Measurements from ENCODE around the gene MACROH2A1. TPM values are rescaled to one million over a fixed set of nuclear protein-coding genes. Genes with fewer than 3 reads are reported as not detected.

The MACROH2A1 gene
- total RNA-seq, 4 donors from 2014 or later = 104 to 167 (median 136) TPM

DNA sequence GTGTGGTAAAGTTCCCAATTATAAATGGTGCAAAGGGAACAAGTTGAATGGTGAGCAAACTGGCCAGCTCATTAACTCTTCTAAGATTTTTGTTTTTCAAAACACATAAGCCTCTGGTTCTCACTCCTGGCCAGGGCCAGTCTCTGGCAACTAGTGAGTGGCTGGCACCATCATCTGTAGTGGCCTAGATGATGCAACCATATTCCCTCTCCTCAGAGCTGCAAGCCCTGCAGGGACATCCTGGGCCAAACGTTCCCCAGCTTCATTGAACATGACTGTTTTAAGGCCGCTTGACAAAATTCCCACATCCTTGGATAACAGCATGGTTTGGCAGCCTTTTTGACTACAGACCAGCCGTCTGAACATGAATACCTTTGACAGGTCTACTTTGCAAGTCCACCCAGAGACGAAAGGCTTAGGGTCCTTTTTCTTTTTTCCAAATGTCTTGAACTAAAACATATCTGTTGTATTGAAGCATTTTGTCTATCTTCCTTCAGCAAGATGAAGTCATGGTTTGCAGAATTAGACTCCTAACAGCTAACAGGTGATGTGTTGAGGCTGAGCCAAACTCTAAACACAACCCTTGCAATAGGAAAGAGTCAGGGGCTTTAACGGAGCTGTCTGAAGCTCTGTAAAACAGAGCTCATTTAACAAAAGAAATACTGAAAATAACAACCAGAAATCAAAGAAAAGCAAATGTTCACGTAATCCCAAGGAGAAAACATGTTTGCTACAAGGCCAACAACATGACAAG, 23.8 kb downstream of the MACROH2A1 start:
- in situ Hi-C loops (cut with MboI; ENCODE audit: low sequenced_read_pairs in 4 of 4) = no loop called here
- intact Hi-C loops (cut with DNase I; ENCODE audit: low total_unique reads) = loop anchor here (2.0 kb wide), 1 partner anchor 58 kb away; no protein-coding TSS in a partner anchor
- no peak for TF ChIP-seq CTCF (IDR thresholded peaks at IDR 0.05 in 4 of 5, conservative IDR thresholded peaks at IDR 0.05 in 1 of 5)
- TF ChIP-seq POLR2A (IDR thresholded peaks at IDR 0.05) = no peak
- DNase-seq (peak; percentile 55 to 84), ATAC-seq (peak; percentile 86 to 88)
- Histone ChIP-seq H3K9me3 (no peaks in the 10 kb centered on the region), H3K4me1 (peaks cover 43 to 47% of the 10 kb centered on the region in 2 donors), H3K4me3 (no peak overlapping the region), H3K27ac (peak overlapping the region; percentile 89 to 93 (median 90)), H3K36me3 (peaks cover 0 to under 1% of the 10 kb centered on the region in 2 donors), H3K27me3 (no peaks in the 10 kb centered on the region)

GRCh38 chr5:135373736-135374515, 25.1 kb downstream of the MACROH2A1 start:
- in situ Hi-C loops (cut with MboI; ENCODE audit: low sequenced_read_pairs in 4 of 4) = no loop called here
- H3K27ac ChIP-seq = peak overlapping the region; percentile 89 to 93 (median 90)
- peaks cover 32 to 35% of the 10 kb centered on the region in 2 donors for H3K4me1 ChIP-seq
- no peaks in the 10 kb centered on the region for H3K27me3 ChIP-seq
- TF ChIP-seq CTCF (IDR thresholded peaks at IDR 0.05 in 4 of 5, conservative IDR thresholded peaks at IDR 0.05 in 1 of 5) = no peak
- no peak for TF ChIP-seq POLR2A (IDR thresholded peaks at IDR 0.05)
- no peaks in the 10 kb centered on the region for H3K9me3 ChIP-seq
- intact Hi-C loops (cut with DNase I; ENCODE audit: low total_unique reads) = loop anchor here (2.0 to 5.0 kb wide), 2 partner anchors 59 to 142 kb away; no protein-coding TSS in a partner anchor
- DNase-seq (peak; percentile 81 to 86), ATAC-seq (peak; percentile 93 to 95)
- peaks cover 0 to 12% of the 10 kb centered on the region in 2 donors for H3K36me3 ChIP-seq
- peak overlapping the region in 1 of 4 donors; percentile 12 for H3K4me3 ChIP-seq

DNA sequence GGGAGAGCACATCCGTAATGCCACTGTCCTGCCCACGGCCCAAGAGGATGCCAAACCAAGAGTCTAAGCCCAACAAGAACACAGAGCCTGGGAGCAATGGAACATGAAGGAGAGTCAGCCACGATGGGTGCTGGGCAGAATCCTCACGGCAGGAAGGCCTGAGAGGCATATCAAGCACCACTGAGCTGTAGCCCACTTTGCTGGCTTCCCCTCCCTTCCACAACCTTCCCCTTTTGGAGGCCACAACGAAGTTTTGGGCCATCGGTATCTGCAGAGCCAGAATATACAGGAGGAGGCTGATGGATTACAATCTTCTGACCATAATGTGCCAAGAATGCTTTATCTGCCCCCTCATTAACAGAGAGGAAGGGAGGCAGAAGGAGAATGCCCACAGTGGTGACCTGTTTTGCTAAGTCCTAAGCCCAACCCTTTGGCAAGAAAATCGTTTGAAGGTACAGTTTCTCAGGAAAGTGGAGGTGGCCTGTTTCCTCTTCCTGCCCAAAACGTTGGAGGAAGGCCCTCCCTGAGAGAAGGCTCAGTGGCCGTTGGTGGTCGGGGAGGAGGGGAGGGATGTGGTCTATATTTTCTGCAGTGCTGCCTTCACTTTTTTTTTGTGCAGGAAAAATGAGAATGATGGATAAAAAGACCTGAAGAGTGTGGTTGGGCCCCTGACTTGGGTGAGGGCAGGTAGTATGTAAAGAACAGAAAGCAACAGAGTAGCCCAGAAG, 26.2 kb downstream of the MACROH2A1 start:
- in situ Hi-C loops (cut with MboI; ENCODE audit: low sequenced_read_pairs in 4 of 4) = no loop called here
- Histone ChIP-seq H3K4me3 (no peak overlapping the region), H3K27me3 (no peaks in the 10 kb centered on the region), H3K9me3 (no peaks in the 10 kb centered on the region), H3K4me1 (peaks cover 35 to 43% of the 10 kb centered on the region in 2 donors), H3K27ac (peak overlapping the region in 1 of 4 donors; percentile 89), H3K36me3 (peaks cover 0 to 16% of the 10 kb centered on the region in 2 donors)
- intact Hi-C loops (cut with DNase I; ENCODE audit: low total_unique reads) = loop anchor here (5.0 kb wide), 1 partner anchor 141 kb away; no protein-coding TSS in a partner anchor
- TF ChIP-seq POLR2A (IDR thresholded peaks at IDR 0.05) = no peak
- no peak for TF ChIP-seq CTCF (IDR thresholded peaks at IDR 0.05 in 4 of 5, conservative IDR thresholded peaks at IDR 0.05 in 1 of 5)
- ATAC-seq (no peak), DNase-seq (no peak)

GRCh38 chr5:135371622-135372232, 27.3 kb downstream of the MACROH2A1 start:
- no peaks in the 10 kb centered on the region for H3K9me3 ChIP-seq
- DNase-seq = no peak
- no peak for TF ChIP-seq POLR2A (IDR thresholded peaks at IDR 0.05)
- TF ChIP-seq CTCF (IDR thresholded peaks at IDR 0.05 in 4 of 5, conservative IDR thresholded peaks at IDR 0.05 in 1 of 5) = no peak
- H3K4me3 ChIP-seq = no peak overlapping the region
- H3K4me1 ChIP-seq = peaks cover 46 to 53% of the 10 kb centered on the region in 2 donors
- no peak overlapping the region for H3K27ac ChIP-seq
- in situ Hi-C loops (cut with MboI; ENCODE audit: low sequenced_read_pairs in 4 of 4) = no loop called here
- no peak for ATAC-seq
- intact Hi-C loops (cut with DNase I; ENCODE audit: low total_unique reads) = loop anchor here (5.0 kb wide), 1 partner anchor 139 kb away; no protein-coding TSS in a partner anchor
- H3K36me3 ChIP-seq = peaks cover 0 to 16% of the 10 kb centered on the region in 2 donors
- no peaks in the 10 kb centered on the region for H3K27me3 ChIP-seq
